Activated CD8-positive, alpha-beta memory T cell treated with anti-CD3 and anti-CD28 coated beads for 48 hours (primary cell): ENCODE measurements around the gene BMPER.

Source experiments
- DNase-seq, 3 experiments: peaks; one replicate each; pipeline ENCODE4 v3.0.0-alpha.2; 2020; ENCODE audit warnings: low read depth in 2 of 3, low spot score in 2 of 3

The BMPER gene

DNA sequence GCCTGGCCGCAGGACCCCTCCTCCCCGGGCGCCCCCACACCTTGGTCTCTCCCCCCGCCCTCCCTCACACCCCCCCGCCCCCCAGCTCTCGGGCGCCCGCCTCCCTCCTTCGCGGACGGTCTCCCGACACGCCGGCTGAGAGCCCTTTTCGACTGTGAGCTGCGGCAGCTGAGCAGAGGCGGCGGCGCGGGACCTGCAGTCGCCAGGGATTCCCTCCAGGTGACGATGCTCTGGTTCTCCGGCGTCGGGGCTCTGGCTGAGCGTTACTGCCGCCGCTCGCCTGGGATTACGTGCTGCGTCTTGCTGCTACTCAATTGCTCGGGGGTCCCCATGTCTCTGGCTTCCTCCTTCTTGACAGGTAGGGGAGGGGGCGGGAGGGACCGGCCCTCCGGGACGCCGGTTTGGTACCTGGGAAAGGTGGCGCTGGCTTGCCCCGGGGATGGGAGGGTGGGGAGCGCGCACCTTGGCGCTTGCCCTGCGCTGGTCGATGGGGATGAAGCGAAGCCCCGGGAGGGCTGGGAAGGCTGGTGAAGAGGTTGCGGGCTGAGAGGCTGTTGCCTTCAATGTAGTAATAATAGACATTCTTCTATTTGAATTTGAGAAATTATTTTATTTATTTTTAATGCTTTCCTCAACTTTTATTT, at the start of gene BMPER:
Gene BMPER (plus strand): TSS at position 151 of the 644 bp plus-strand sequence. CDS start 75 bp downstream, at position 226.
- DNase-seq: no peak

DNA sequence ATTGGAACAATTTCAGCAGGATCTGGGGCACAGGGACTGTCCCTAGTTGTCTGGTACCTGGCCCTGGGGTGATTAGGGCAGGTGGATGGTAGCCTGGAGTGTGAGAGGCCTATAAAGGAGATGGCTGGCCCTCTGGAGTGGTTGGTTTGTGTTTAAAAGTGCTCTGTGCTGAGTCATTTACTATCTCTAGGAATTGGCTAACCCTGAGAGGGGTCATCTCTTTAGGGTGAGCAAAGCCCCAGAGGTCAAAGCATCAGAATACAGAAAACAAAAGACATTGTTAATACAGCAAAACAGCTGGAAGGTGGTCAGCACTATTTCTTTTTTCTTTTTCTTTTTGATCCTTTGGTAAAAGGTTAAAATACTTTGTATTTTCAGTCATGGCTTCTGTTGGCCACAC, 43.4 kb upstream of the BMPER start:
- no peak for DNase-seq

DNA sequence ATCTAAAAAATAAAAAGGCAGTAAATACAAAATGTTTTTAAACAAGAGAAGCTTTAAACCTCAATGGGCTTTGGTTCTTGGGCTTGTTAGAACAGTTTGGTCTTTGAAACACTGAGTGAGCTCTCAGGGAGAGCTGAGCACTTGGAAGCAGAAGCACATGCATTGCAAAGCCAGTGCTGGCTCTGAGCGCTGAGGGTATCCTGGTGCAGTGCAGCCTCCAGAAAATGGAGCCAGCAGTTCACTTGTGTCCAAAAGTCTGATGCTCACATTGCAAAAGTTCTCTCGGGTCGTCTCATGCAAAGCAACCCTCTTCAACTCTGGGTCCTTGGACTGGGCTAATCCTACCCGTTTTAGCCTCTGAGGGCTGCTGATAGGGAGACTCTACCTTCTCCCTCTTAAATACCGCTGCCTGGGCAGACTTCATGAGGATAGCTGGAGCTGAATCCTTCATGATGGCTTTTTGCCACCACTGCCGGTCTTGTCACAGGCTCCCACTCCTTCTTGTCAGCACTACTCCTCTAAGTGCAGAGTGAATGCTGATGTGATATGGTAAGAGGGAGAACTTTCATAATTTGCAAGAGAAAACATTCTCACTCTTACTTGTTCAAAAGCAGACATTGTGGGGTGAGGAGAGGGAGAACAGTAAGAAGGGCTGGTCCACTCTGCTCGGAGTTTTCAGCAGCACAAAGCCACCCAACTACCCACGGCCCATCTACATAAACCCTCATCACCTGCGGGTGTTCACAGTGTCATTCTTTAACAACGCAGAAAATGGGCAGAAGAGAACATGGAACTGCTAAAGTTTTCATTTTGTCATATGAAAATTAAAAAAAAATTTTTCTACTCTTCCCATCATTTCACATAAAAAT, 42.2 kb upstream of the BMPER start:
- DNase-seq: no peak

DNA sequence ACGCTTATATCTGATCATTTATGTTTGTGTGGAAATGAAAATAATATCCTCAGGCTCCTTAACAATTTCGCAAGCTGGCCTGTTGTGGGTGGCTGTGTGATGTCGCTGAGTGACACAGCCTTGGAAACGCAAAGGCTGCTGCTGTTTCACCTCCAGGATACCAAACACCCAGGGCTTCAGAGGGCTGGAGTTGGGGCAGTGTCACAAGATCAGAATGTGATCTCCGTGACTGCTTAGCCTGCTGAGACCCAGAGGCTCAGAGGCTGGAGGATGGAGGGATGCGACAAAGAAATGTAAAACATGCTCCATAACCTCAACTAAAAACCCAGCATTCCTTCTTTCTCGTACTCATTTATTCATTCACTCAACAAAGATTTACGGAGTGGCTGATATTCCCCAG, 37.2 kb upstream of the BMPER start:
- DNase-seq: no peak

DNA sequence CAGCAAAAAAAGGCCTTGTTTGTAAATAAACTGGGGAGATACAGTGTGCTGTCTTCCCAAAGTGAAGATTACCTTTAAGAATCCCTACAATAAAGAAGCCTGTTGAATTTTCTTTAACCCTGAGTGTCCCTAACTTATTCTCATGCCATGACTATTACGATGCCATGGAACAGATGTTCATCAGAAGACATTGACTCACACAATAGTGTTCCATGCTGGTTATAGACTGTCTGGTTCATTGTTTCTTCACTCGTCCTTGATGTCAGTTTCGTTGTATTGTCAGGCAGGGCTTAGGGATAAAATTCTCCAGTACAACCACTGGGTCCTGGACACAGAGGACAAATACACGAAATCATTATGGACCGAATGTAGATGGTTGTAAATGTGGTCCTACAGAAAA, 36.2 kb upstream of the BMPER start:
- DNase-seq: no peak

DNA sequence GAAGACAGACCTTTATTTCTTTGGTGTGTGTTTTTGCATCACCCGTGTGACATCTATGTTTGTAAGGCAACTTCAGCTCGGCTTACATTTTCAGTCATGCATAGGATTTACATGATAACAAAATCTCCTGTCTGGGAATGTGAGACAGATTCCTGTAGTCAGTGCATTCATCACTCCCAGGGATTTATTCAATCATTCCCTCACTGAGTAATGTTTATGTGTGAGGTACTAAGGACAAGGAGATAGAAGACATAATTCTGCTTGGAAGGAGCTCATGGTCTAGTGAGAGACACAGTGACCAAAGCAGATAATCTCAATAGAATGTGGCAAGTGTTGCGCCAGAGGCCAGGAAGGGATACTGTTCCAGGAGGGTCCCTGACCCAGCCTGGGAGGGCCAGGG, 35.2 kb upstream of the BMPER start:
- DNase-seq: no peak

DNA sequence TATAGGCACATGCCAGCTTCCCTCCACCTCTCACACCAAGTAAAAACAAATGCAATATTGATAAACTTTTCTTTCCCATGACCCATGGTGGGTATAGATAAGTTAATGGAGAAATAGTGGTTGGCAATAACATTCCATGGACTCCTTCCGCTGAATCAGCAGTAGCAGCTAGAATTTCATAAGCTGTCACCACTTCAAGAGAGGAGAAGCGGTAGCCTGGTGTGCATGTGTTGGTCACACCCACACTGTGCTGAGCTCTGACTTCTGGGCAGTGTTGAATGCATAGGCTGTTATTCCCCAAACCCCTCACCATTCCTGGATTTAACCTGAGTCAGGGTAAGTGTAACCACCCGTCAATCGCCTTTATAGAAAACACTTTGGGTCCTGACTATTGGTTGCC, 32.5 kb upstream of the BMPER start:
- no peak for DNase-seq

DNA sequence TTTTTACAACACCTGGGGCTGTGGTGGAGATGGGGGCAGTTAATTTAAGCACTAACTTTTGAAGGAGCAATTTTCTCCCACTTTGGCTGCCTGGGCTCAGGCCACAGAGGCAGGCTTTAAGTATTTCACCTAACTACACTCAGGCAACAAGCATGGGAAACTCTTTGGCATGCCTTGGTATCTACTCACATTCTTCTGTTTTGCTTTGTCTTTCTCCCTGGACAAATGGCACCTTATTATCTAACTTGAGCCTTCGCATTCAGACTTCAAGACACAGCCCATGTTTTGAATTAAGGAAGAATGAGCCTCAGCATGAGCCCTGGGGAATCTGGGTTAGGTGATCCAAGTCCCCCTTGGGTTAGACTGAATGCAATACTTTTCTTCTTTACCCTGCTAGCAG, 31.8 kb upstream of the BMPER start:
- DNase-seq: no peak

DNA sequence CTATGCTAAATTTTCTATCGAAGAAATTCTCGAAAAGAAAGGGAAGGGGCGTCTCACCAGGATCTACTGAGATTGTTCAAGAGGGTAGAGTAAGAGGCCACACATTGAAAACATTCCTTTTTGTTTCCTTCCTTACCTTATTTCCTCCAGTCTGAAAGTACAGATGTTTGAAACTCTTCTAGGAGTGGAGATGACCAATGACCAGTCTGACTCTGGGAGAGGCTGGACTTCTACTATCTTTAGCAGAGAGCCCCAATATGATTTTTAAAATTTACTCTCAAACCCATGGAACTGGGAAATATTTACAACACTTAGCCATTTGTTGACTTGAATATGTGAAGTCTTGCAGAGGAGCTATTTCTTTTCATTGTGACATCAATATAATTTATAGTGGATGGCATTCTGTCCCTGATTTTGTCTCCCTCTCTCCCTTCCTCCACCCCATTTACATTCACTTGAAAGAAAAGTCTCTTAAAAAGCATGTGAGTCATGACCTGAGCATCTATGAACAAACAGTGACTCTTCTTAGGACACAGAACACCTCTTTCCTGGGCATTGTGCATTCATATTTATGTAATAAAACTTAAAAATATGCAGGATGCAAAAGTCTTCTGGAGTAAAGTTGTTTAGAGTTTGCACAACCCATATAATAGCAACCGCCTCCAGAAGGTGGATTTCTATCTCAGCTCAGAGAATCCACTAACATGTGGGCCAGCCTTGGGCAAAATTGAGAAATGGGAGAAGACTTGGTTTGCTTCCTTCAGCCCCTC, 31.2 kb upstream of the BMPER start:
- DNase-seq: no peak

DNA sequence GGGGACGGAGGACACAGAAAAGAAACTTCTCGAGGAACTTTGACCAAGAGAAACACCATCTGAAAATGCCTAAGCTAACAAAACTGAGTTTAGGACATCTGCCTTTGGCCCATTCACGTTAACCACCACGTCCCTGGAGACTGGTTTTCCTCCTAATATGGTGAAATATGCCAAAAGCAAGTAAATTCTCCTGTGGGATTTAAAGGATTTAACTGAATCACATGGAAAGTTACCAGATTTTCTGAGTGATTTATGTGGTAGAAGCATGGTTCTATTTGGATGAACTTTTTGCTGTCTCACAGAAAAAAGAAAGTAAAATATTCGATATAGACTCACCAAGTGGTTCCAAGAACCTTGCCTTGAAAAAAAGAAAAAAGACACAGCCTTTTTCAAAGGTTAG, 30.4 kb upstream of the BMPER start:
- DNase-seq: no peak

DNA sequence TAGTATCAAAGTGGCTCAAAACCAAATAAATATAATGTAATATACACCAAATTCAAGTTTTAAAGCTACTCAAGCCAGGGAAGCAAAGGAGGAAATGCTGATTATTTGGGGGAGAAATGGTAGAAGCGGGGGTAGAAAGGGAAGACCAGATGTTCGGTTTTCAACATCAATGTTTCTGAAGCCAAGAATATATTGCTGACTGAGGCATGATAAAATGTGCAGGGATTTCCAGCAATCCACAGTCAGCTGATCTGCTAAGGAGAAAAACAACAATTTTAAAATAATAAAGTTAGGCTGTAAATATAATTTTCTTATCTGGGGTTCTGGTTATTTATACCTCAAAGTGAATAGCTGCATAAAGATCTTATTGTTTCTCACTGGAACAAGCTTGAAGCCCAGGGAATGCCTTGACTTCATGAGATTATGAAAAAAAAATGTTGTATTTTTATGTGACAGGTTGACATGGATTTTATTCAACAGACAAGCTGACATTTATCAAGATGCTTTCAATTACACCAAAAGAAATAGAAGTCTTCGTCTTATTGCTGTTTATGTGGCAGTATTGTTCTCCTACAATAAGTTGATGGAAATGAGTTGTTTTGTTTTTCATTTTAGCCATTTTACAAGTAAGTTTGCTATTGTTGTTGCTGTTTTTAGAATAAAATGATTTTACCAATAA, 28.6 kb upstream of the BMPER start:
- DNase-seq: no peak

DNA sequence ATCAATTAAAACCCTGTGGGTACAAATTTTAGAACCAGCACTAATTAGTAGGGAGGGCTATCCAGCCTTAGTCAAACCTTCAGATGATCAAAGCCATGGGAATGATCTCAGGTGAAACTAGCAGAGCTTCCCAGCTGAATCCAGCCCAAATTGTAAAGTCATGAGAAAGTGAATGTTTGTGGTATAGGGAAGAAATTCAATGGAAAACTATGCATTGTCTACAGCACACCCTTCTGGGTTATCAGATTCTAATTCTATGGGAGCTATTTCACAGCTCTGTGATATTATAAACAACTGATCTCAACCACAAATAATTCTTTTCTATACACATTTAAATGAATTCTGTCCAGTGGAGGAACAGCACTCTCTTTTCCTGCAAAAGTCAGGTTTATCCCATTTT, 24.6 kb upstream of the BMPER start:
- no peak for DNase-seq

DNA sequence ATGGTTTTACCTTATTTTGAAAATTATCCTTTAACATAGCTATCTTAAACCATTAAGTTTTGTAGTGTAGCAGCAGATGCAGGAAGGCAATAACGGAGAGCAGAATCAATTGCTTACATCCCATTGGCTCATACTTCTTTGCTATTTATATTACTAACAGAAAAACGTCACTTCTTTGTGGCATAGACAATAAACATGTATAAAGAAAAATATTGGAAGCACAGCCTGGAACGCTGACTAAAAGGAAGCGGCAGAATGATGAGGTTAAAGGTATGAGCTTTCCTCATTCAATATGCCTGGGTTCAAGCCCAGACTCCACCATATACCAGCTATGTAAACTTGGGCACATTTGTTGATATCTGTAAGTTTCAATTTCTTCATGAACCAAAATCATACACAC, 24.0 kb upstream of the BMPER start:
- DNase-seq: no peak

DNA sequence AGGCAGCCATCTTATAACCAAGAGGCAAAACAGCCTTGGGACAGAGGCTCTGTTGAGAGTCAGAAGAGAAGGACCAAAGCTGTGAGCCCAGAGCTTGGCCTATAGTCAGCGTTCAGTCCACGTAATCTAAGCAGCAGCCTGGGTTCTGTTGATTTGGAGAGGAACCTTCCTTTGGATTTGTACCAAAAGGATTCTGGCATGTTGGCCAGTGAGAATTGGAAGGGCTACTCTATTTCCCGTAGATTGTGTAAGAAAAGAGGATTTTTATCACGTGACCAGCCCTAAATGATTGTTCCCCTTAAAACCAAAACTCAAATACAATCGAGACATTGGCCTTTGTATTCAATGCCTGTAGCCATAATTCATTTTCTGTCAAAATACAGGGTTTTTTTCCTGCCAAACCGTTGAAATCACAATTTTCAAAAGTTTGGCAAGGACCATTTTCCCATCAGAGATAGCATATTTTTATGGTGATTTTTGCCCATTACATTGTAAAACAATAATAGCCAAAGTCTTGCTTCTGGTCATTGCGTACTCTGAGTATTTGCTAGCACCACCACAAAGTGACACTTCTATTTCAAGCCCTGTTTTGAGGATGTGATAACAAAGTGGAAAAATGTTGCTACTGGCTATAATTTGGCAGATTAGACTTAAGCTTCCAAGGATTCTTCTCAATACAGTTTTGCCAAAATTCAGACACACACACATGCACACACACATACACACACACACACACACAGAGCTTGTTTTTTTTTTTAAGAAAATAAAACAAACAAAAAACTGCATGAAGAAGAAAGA, 23.1 kb upstream of the BMPER start:
- DNase-seq: no peak

DNA sequence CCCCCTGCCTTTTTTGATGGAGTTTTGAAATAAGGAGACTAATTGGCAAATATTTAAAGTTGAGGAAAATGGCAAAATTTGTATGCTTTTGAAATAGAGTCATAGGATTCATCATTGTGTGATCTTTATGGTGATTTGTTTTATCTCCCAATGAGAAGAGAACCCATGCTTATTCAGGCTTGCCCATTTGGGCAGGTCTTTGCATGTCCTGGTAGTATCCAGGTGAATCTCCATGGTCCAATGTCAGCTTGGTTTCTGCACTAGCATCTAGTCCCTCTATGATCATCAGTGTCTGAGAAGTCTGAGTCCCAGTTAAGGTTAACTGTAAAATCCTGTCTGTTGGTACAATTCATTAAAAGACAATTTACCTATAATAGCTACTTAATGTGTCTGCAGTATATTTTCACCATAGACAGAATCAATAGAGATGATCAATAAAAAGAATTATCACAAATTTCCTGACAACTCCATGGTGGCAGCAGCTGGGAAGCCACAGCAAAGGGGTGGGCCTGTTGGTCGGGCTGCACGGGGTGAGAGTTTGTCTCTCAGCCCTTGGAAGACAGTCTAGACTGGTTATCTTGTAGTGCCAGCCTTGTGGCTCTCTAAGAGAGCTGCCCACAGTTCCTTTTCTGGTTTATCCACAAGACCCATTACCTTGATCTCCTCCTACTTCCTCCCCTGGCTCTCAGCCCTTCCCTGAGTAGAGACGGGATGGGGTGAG, 22.2 kb upstream of the BMPER start:
- no peak for DNase-seq

DNA sequence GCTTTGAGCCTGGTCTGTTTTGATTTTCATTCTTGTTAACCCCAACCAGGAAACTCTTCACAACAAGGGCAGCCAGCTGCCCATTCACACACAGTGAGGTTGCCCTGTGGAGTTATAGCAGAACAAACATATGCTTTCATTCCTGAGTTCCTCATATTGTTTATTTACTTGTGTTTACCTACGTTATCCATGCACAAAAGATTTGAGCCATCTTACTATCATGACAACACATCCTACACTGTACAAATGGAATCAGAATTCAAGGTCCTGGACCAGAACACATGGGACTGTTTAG, 21.7 kb upstream of the BMPER start:
- DNase-seq: no peak

DNA sequence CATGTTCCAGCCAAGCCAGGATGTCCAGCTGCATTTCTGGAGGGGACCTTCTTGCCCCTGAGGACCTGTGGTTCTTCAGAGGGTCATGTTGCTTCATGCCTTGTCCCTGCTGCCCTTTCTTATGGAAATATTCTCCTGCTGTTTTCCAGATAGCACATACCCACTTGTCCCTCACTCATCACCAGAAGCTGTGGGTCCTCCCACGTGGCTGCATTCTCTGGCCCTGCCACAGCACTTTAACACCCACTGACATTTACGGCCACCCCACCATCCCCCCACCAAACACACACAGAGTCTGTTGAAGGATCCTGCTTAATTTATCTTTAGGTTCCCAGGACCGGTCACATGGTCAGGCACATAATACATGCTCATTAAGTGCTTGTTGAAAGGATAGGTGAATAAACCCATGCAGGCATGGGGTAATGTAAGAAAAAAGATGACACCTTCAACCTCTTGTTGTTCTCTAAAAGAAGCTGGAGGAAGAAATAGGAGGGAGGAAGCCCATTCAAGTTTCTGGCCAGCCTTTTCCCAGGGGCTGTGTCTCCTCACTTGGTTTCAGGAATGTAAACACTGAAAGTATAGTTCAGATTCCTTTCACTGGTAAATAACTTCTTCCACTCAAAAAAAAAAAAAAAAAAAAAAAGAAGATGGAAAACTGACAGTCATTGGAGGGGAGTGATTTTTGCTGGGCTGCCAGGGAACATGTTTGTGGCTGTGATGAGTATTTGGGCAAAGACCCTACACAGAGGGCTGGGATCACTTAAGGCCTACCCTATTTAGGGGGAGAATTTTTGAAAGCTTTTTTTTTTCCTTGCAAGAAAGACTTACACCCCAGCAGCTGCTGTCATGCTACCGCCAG, 19.8 kb upstream of the BMPER start:
- no peak for DNase-seq

DNA sequence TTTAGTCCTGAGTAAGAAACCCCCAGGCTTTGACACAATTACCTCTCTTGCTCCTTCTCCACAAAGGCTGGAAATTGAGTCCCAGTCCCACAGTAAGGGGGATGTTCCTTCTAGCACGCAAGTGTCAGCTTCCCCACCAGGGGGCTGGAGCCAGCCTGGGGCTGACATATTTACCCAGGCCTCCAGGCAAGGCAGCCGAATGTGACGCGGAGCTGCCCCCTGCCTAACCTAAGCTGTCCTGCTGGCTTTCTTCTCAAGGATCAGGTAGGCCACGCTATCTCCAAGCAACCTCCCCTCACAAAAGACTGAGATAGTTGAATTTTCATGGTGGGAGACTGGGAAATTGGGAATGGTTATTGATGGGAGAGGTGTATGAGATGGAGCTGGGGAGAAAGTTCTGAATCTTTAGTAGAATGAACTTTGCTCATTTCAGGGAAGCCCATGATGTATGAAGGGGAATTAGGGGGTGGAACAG, 19.2 kb upstream of the BMPER start:
- no peak for DNase-seq
